NCI-H1436 (cell line): ENCODE results near the gene CAMSAP2.

Experiments used
- DNase-seq: peaks from one replicate; lab custom pipeline; 2025; lab: John Stamatoyannopoulos, UW

Gene CAMSAP2

GRCh38 chr1:200738327-200738948 lies at the start of gene CAMSAP2:
TSS of gene CAMSAP2 (plus strand) at chr1:200738893. CDS start at chr1:200739828, 935 bp downstream.
- DNase-seq = peak; percentile 92

GRCh38 chr1:200692316-200692715 lies 46.4 kb upstream of the CAMSAP2 start:
- DNase-seq = no peak

- DNase-seq = no peak
These were observed 45.4 kb upstream of the CAMSAP2 start for GRCh38 chr1:200693327-200693726.

GRCh38 chr1:200694738-200695137 lies 44.0 kb upstream of the CAMSAP2 start:
- DNase-seq = no peak

GRCh38 chr1:200699871-200700270 lies 38.8 kb upstream of the CAMSAP2 start:
- no peak for DNase-seq

- DNase-seq = no peak
These were observed 33.6 kb upstream of the CAMSAP2 start for GRCh38 chr1:200704986-200705500.

- no peak for DNase-seq
These were observed 32.4 kb upstream of the CAMSAP2 start for GRCh38 chr1:200706111-200706814.

GRCh38 chr1:200707116-200707515 lies 31.6 kb upstream of the CAMSAP2 start:
- no peak for DNase-seq

GRCh38 chr1:200708161-200708560 lies 30.5 kb upstream of the CAMSAP2 start:
- no peak for DNase-seq

GRCh38 chr1:200708769-200709168 lies 29.9 kb upstream of the CAMSAP2 start:
- no peak for DNase-seq

- no peak for DNase-seq
These were observed 28.5 kb upstream of the CAMSAP2 start for GRCh38 chr1:200710166-200710565.

- no peak for DNase-seq
These were observed 24.0 kb upstream of the CAMSAP2 start for GRCh38 chr1:200714504-200715187.

- no peak for DNase-seq
These were observed 18.5 kb upstream of the CAMSAP2 start for GRCh38 chr1:200720199-200720598.

GRCh38 chr1:200724064-200724463 lies 14.6 kb upstream of the CAMSAP2 start:
- DNase-seq = no peak

GRCh38 chr1:200727257-200727656 lies 11.4 kb upstream of the CAMSAP2 start:
- DNase-seq = no peak

GRCh38 chr1:200729863-200730262 lies 8.8 kb upstream of the CAMSAP2 start:
- DNase-seq = no peak

- no peak for DNase-seq
These were observed 6.9 kb upstream of the CAMSAP2 start for GRCh38 chr1:200731654-200732332.

GRCh38 chr1:200732438-200732837 lies 6.3 kb upstream of the CAMSAP2 start:
- DNase-seq = no peak

GRCh38 chr1:200733907-200734306 lies 4.8 kb upstream of the CAMSAP2 start:
- DNase-seq = no peak

GRCh38 chr1:200737647-200738291 lies 924 bp upstream of the CAMSAP2 start:
- DNase-seq = no peak

GRCh38 chr1:200738949-200739651 lies 407 bp downstream of the CAMSAP2 start:
- DNase-seq = peak; percentile 82
